NK-92 (cell line): ENCODE results near the gene TVP23A.
"Not testable (repeated sequence)": the region's sequence is repeated elsewhere in the genome, so short reads cannot be mapped to it uniquely, and the experiment has no call there.

ENCODE experiments used
- DNase-seq: peaks from one replicate; lab custom pipeline; 2025; ENCODE audit not compliant: unreplicated experiment; lab: John Stamatoyannopoulos, UW

The TVP23A gene

GRCh38 chr16:10806698-10807097 lies 11.9 kb downstream of the TVP23A start:
- DNase-seq: no peak

GRCh38 chr16:10805334-10805733 lies 13.3 kb downstream of the TVP23A start:
- no peak for DNase-seq

- DNase-seq: no peak
These were observed 18.9 kb downstream of the TVP23A start for GRCh38 chr16:10799736-10800135.

GRCh38 chr16:10791048-10791447 lies 27.5 kb downstream of the TVP23A start:
- no peak for DNase-seq

- DNase-seq: not testable (repeated sequence)
These were observed 30.0 kb downstream of the TVP23A start for GRCh38 chr16:10788630-10789029.

GRCh38 chr16:10787304-10787703 lies 31.3 kb downstream of the TVP23A start:
- no peak for DNase-seq

- DNase-seq: no peak
These were observed 36.0 kb downstream of the TVP23A start for GRCh38 chr16:10782628-10783027.

- no peak for DNase-seq
These were observed 38.0 kb downstream of the TVP23A start for GRCh38 chr16:10780628-10781027.

- DNase-seq: not testable (repeated sequence)
These were observed 38.7 kb downstream of the TVP23A start for GRCh38 chr16:10779908-10780307.

- DNase-seq: no peak
These were observed 41.2 kb downstream of the TVP23A start for GRCh38 chr16:10777356-10777755.

GRCh38 chr16:10776923-10777322 lies 41.7 kb downstream of the TVP23A start:
- DNase-seq: not testable (repeated sequence)

- no peak for DNase-seq
These were observed 42.3 kb downstream of the TVP23A start for GRCh38 chr16:10776280-10776679.

- no peak for DNase-seq
These were observed 47.7 kb downstream of the TVP23A start for GRCh38 chr16:10770907-10771306.

GRCh38 chr16:10769381-10769780 lies 49.2 kb downstream of the TVP23A start:
- DNase-seq: no peak

GRCh38 chr16:10767127-10767526 lies 51.5 kb downstream of the TVP23A start:
- no peak for DNase-seq

- DNase-seq: no peak
These were observed 52.8 kb downstream of the TVP23A start for GRCh38 chr16:10765772-10766171.

GRCh38 chr16:10763456-10763855 lies 55.1 kb downstream of the TVP23A start:
- DNase-seq: no peak

GRCh38 chr16:10762336-10763016 lies 56.1 kb downstream of the TVP23A start:
- no peak for DNase-seq

- DNase-seq: no peak
These were observed 57.2 kb downstream of the TVP23A start for GRCh38 chr16:10761373-10761772.

- DNase-seq: no peak
These were observed 57.7 kb downstream of the TVP23A start for GRCh38 chr16:10760858-10761257.

- no peak for DNase-seq
These were observed 62.0 kb downstream of the TVP23A start for GRCh38 chr16:10756574-10756973.

GRCh38 chr16:10754941-10755340 lies 63.7 kb downstream of the TVP23A start:
- no peak for DNase-seq

GRCh38 chr16:10753670-10754069 lies 64.9 kb downstream of the TVP23A start:
- DNase-seq: no peak
